K562 treated with DMSO at 1 percent for 24 hours (cell line): ENCODE results near the gene ATP6V1A. TPM values are rescaled to one million over a fixed set of nuclear protein-coding genes. Genes with fewer than 3 reads are reported as not detected.

Source experiments
- total RNA-seq: library from RNA; unstranded; fragments of 300-600 nt; gene quantifications from 2 replicates; pipeline ENCODE4 v1.2.3, GENCODE V29; 2022; ENCODE audit warnings: low read depth; ENCODE audit not compliant: insufficient read depth

The ATP6V1A gene
- total RNA-seq, result 21.0 and 22.4 TPM in 2 replicates

GRCh38 chr3:113746548-113747282 is at the start of gene ATP6V1A:
Gene ATP6V1A, plus strand, starts transcription at chr3:113747035. Its CDS starts 31,719 bp downstream, at chr3:113778754.

DNA sequence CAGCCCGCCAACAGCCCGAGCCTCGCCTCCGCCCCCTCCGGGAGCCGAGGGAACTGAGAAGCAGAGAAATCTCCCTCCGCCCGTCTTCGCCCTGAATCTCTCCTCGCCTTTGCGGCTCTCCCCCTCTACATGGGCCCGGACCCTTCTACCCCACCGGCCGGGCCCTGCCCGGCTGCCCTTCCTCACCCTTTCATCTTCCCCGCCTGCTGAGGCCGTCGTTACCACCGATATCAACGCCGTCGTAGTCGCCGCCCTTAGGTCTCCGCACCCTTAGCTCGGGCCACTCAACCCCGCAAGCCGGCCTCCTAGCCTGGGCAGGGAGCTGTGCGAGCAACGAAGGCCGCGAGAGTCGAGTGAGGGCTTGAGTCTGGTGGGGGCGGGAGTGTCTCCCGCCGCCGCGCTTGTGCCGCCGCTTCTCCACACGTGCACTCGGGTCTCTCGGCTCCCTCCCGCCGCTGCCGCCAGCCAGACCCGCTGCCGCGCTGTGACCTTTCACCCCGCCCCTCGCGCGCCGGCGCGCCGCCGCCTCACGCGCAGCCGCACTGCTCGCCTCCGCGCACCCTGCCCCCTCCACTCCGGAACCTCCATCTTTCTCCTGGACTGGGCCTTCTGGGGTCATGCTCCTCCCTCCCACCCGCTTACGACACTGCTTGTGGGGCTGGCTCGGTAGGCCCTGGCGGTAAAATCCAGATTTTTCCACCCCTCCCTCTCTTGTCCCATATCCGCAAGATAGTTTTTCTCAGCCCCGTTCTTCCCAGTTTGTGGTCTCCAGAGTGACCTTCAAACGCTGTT is 883 bp upstream of the ATP6V1A start, which contains the start of gene NAA50:
TSS of gene NAA50 (minus strand) at position 494 of the 792 bp plus-strand sequence. CDS start at position 194, 300 bp downstream.

DNA sequence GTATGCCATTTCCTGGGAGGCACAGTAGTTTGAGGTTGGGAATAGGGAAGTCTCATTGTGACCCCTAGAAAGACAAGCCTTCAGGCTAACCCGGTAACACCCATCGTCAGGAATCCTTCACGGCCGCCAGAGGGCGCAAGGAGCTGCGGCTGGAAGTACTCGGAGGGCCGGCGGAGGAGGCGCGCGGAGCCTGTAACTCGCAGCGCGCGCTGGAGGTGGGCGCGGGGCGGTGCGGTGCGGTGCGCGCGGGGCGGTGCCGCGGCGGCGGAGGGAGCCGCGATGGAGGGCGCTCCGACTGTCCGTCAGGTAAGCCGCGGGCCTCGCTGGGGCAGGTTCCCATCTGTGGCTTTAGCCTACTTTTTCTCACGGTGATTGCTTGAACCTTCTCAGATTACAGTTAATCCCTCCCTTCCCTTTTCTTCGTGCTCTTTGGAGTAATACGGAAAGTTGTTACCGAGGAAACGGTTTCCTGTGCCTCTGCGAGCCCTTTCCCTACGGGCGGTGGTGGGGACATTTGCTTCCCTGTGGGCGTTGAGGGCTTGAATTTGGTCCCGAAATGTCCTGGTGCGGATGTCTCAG is 91.9 kb downstream of the ATP6V1A start, which contains the start of gene GRAMD1C:
TSS of gene GRAMD1C (plus strand) at position 158 of the 579 bp plus-strand sequence. CDS start at position 280, 122 bp downstream.

Other genes starting within 250 kb of the ATP6V1A start
- gene SPICE1, start 231.9 kb upstream of the ATP6V1A start, total RNA-seq, result 5.4 and 5.9 TPM in 2 replicates
- not detected in 2 replicates for gene SIDT1, start 214.5 kb upstream of the ATP6V1A start, total RNA-seq
- 1.4 TPM in 2 replicates for gene USF3, start 50.4 kb upstream of the ATP6V1A start, total RNA-seq
- 58.8 and 83.1 TPM in 2 replicates for gene NAA50, start 786 bp upstream of the ATP6V1A start, total RNA-seq
- gene GRAMD1C, start 91.8 kb downstream of the ATP6V1A start, total RNA-seq, result not detected in 2 replicates
- 0.12 and 0.67 TPM in 2 replicates for gene ZDHHC23, start 201.0 kb downstream of the ATP6V1A start, total RNA-seq